IPS-NIHi7 (cell line): ENCODE data around the gene MBD2.

ENCODE experiments used
- DNase-seq: peaks from one replicate; pipeline ENCODE4 v3.0.0; 2012; ENCODE audit warnings: mixed read lengths; ENCODE audit errors: extremely low spot score

The MBD2 gene

GRCh38 chr18:54202851-54203250, 21.6 kb downstream of the MBD2 start:
- DNase-seq, result no peak

- no peak for DNase-seq
Measured at GRCh38 chr18:54197747-54198411, 26.6 kb downstream of the MBD2 start.

GRCh38 chr18:54193786-54194185, 30.7 kb downstream of the MBD2 start:
- no peak for DNase-seq

GRCh38 chr18:54192900-54193299, 31.6 kb downstream of the MBD2 start:
- DNase-seq, result no peak

GRCh38 chr18:54192415-54192814, 32.1 kb downstream of the MBD2 start:
- no peak for DNase-seq

GRCh38 chr18:54191352-54191751, 33.1 kb downstream of the MBD2 start:
- DNase-seq, result peak; percentile 17

- DNase-seq, result peak; percentile 18
Measured at GRCh38 chr18:54187372-54187771, 37.1 kb downstream of the MBD2 start.

GRCh38 chr18:54184836-54185235, 39.6 kb downstream of the MBD2 start:
- DNase-seq, result no peak

- DNase-seq, result no peak
Measured at GRCh38 chr18:54183390-54183789, 41.1 kb downstream of the MBD2 start.

- no peak for DNase-seq
Measured at GRCh38 chr18:54181856-54182602, 42.4 kb downstream of the MBD2 start.

- DNase-seq, result no peak
Measured at GRCh38 chr18:54173980-54174630, 50.4 kb downstream of the MBD2 start.

GRCh38 chr18:54173250-54173649, 51.2 kb downstream of the MBD2 start:
- DNase-seq, result no peak

GRCh38 chr18:54169431-54170403, 54.8 kb downstream of the MBD2 start:
- DNase-seq, result no peak

- no peak for DNase-seq
Measured at GRCh38 chr18:54165450-54165849, 59.0 kb downstream of the MBD2 start.

GRCh38 chr18:54163453-54163852, 61.0 kb downstream of the MBD2 start:
- DNase-seq, result no peak

- no peak for DNase-seq
Measured at GRCh38 chr18:54162431-54162830, 62.0 kb downstream of the MBD2 start.

- no peak for DNase-seq
Measured at GRCh38 chr18:54161267-54161666, 63.2 kb downstream of the MBD2 start.

GRCh38 chr18:54159906-54160305, 64.6 kb downstream of the MBD2 start:
- DNase-seq, result no peak

- no peak for DNase-seq
Measured at GRCh38 chr18:54157646-54158385, 66.7 kb downstream of the MBD2 start.

GRCh38 chr18:54155412-54155811, 69.1 kb downstream of the MBD2 start:
- no peak for DNase-seq

- no peak for DNase-seq
Measured at GRCh38 chr18:54154231-54154630, 70.2 kb downstream of the MBD2 start.
